MM.1S (cell line): ENCODE data around the gene ARHGAP45.

Experiments
- EZH2 ChIP-seq: fragments of 300-600 bp; sonication (generic); optimal IDR thresholded peaks from 2 replicates; pipeline ENCODE3; 2017; ENCODE audit warnings: low read depth, mild to moderate bottlenecking, antibody characterized with exemption, low read length, mixed read lengths
- EZH2phosphoT487 ChIP-seq: fragments of 300-600 bp; sonication (generic); IDR thresholded peaks from 2 replicates; pipeline ENCODE4 v1.6.1; 2018; ENCODE audit warnings: antibody characterized with exemption, low read length
- TF ChIP-seq, protein P1 (sequence below): fragments of 300-600 bp; sonication (generic); IDR thresholded peaks from 2 replicates; pipeline ENCODE4 v1.5.1; 2016; ENCODE audit warnings: antibody characterized with exemption, low read length, mixed read lengths

DNA sequence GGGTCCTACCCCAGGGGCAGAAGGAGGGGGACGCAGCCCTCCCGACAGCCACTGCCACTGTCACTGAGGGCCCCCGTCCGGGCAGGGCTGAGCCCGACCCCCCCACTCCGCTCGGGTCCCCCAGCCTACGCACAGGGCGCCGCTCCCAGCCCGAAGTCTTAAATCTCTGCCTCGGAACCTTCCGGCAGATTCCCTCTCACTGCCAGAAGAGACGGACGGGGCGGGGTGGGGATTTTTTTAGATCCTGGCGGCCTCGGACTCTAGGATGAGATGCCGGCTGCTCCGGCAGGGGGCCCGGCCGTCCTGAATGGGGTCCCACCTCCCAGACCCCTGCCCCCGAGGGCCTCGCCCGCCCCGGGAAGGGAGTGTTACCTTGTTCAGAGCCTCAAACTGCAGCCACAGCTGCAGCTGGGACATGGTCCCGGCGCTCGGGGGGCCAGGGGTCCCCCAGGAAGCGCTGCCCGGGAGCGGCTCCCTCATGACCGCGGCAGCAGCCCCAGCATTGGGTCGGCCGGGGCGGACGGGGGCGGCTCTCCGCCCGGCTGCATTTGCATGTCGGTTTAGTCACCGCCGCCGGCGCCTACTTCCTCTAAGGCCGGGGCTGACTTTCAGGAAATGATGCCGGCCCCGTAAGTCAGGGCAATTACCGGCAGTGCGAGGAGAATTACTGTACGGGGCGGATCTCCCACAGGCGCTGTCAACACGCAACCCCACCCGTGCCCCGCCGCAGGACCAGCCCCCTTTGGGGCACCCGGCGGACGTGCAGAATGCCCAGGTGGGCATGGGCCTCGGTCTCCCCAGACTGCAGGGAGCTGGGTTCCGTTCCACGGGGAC lies 65.0 kb downstream of the ARHGAP45 start:
- TF ChIP-seq, protein P1, sequence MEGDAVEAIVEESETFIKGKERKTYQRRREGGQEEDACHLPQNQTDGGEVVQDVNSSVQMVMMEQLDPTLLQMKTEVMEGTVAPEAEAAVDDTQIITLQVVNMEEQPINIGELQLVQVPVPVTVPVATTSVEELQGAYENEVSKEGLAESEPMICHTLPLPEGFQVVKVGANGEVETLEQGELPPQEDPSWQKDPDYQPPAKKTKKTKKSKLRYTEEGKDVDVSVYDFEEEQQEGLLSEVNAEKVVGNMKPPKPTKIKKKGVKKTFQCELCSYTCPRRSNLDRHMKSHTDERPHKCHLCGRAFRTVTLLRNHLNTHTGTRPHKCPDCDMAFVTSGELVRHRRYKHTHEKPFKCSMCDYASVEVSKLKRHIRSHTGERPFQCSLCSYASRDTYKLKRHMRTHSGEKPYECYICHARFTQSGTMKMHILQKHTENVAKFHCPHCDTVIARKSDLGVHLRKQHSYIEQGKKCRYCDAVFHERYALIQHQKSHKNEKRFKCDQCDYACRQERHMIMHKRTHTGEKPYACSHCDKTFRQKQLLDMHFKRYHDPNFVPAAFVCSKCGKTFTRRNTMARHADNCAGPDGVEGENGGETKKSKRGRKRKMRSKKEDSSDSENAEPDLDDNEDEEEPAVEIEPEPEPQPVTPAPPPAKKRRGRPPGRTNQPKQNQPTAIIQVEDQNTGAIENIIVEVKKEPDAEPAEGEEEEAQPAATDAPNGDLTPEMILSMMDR = no peak
- no peak for TF ChIP-seq EZH2
- no peak for TF ChIP-seq EZH2phosphoT487
